ENCODE data around the gene TRIM14.
"Not testable (repeated sequence)": the region's sequence is repeated elsewhere in the genome, so short reads cannot be mapped to it uniquely, and the experiment has no call there.

Gene TRIM14

GRCh38 chr9:98142182-98142907, 23.3 kb upstream of the TRIM14 start:
- DNase-seq (ENCODE audit: low read depth in 2 of 2): no peak

- DNase-seq (ENCODE audit: low read depth in 2 of 2): no peak
These were observed 21.5 kb upstream of the TRIM14 start for GRCh38 chr9:98140503-98140902.

GRCh38 chr9:98136489-98136888, 17.5 kb upstream of the TRIM14 start:
- DNase-seq (ENCODE audit: low read depth in 2 of 2): no peak

GRCh38 chr9:98135938-98136337, 16.9 kb upstream of the TRIM14 start:
- DNase-seq (ENCODE audit: low read depth in 2 of 2): no peak

- DNase-seq (ENCODE audit: low read depth in 2 of 2): no peak
These were observed 16.5 kb upstream of the TRIM14 start for GRCh38 chr9:98135558-98135934.

- DNase-seq (ENCODE audit: low read depth in 2 of 2): no peak
These were observed 15.9 kb upstream of the TRIM14 start for GRCh38 chr9:98134702-98135557.

GRCh38 chr9:98132806-98133631, 14.0 kb upstream of the TRIM14 start:
- DNase-seq (ENCODE audit: low read depth in 2 of 2): no peak

- DNase-seq (ENCODE audit: low read depth in 2 of 2): no peak
These were observed 13.1 kb upstream of the TRIM14 start for GRCh38 chr9:98132158-98132557.

GRCh38 chr9:98130576-98131228, 11.7 kb upstream of the TRIM14 start:
- DNase-seq (ENCODE audit: low read depth in 2 of 2): no peak

GRCh38 chr9:98130060-98130459, 11.0 kb upstream of the TRIM14 start:
- not testable (repeated sequence) for DNase-seq (ENCODE audit: low read depth in 2 of 2)

GRCh38 chr9:98129451-98129881, 10.4 kb upstream of the TRIM14 start:
- DNase-seq (ENCODE audit: low read depth in 2 of 2): no peak

GRCh38 chr9:98128316-98128715, 9.3 kb upstream of the TRIM14 start:
- no peak for DNase-seq (ENCODE audit: low read depth in 2 of 2)

GRCh38 chr9:98127226-98127625, 8.2 kb upstream of the TRIM14 start:
- no peak for DNase-seq (ENCODE audit: low read depth in 2 of 2)

- DNase-seq (ENCODE audit: low read depth in 2 of 2): no peak
These were observed 5.8 kb upstream of the TRIM14 start for GRCh38 chr9:98124637-98125426.

- not testable (repeated sequence) for DNase-seq (ENCODE audit: low read depth in 2 of 2)
These were observed 5.1 kb upstream of the TRIM14 start for GRCh38 chr9:98124091-98124490.

- DNase-seq (ENCODE audit: low read depth in 2 of 2): no peak
These were observed 2.0 kb upstream of the TRIM14 start for GRCh38 chr9:98121058-98121457.

- DNase-seq (ENCODE audit: low read depth in 2 of 2): no peak
These were observed 1.5 kb upstream of the TRIM14 start for GRCh38 chr9:98120476-98120875.

GRCh38 chr9:98117984-98118639, 910 bp downstream of the TRIM14 start:
- no peak for DNase-seq (ENCODE audit: low read depth in 2 of 2)

- DNase-seq (ENCODE audit: low read depth in 2 of 2): not testable (repeated sequence)
These were observed 1.9 kb downstream of the TRIM14 start for GRCh38 chr9:98117097-98117496.

- no peak for DNase-seq (ENCODE audit: low read depth in 2 of 2)
These were observed 10.0 kb downstream of the TRIM14 start for GRCh38 chr9:98109052-98109451.

Data from fibroblast of skin of left biceps (primary cell).